Sciatic nerve (tissue), 2 donors: ENCODE data around the gene SYCE1L. TPM values are rescaled to one million over a fixed set of nuclear protein-coding genes. Genes with fewer than 3 reads are reported as not detected.
A peak's percentile ranks its signal among the peaks of the same experiment; 100 is the strongest.
"Not testable (repeated sequence)": the region's sequence is repeated elsewhere in the genome, so short reads cannot be mapped to it uniquely, and the experiment has no call there.

Experiments used
- ATAC-seq: fragments of 200-7000 bp; cut with Tn5 transposase; one replicate; pipeline ENCODE4 v1.9.1; 2020; ENCODE audit warnings: mild to moderate bottlenecking, moderate library complexity
- DNase-seq: peaks from one replicate; pipeline ENCODE4 v3.0.0-alpha.2; 2020; ENCODE audit warnings: low spot score
- intact Hi-C: fragments of 100-400 bp; cut with DNase I; formaldehyde crosslinking; loops from one replicate; pipeline ENCODE4 v1.14.2; 2022
- total RNA-seq: library from RNA; stranded (reverse); fragmentation: NEBNext Ultra II Directional; extraction: Animal tissue kit (Norgen Biotek cat#: 25700); gene quantifications from one replicate; pipeline ENCODE4 v1.2.1, GENCODE V29; 2021
- donor health status: DM: no; HTN: no; CAD: no.
- donor health status: DM: no; HTN: no; CAD: no.

SYCE1L gene
- total RNA-seq, 1 donor from 2014 or later, result 3.9 TPM

- intact Hi-C loops, result no loop called here
- ATAC-seq, result no peak
- DNase-seq, result no peak
These were observed 34.8 kb downstream of the SYCE1L start for GRCh38 chr16:77233799-77234519.

GRCh38 chr16:77234611-77235010, 35.4 kb downstream of the SYCE1L start:
- intact Hi-C loops, result loop anchor here (5.0 kb wide), 1 partner anchor 348 kb away; no protein-coding TSS in a partner anchor
- DNase-seq (no peak), ATAC-seq (no peak)

GRCh38 chr16:77236063-77236511, 36.9 kb downstream of the SYCE1L start:
- peak; percentile 93 for DNase-seq
- intact Hi-C loops, result loop anchor here (5.0 kb wide), 1 partner anchor 346 kb away; no protein-coding TSS in a partner anchor
- ATAC-seq, result peak; percentile 97

- no peak for DNase-seq
- no peak for ATAC-seq
- intact Hi-C loops, result loop anchor here (5.0 kb wide), 1 partner anchor 344 kb away; no protein-coding TSS in a partner anchor
These were observed 39.4 kb downstream of the SYCE1L start for GRCh38 chr16:77238593-77238992.

DNA sequence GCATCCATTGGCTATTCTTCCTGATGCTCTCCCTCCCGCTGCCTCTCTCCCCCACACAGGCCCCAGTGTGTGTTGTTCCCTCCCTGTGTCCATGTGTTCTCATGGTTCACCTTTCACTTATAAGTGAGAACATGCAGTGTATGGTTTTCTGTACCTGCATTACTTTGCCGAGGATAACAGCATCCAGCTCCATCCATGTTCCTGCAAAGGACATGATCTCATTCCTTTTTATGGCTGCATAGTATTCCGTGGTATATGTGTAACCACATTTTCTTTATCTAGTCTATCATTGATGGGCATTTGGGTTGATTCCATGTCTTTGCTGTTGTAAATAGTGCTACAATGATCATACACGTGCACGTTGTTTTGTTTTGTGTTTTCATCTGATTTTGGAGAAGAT, 43.3 kb downstream of the SYCE1L start:
- DNase-seq, ATAC-seq, intact Hi-C loops: not testable (repeated sequence)

- intact Hi-C loops, result no loop called here
- peak; percentile 39 for ATAC-seq
- DNase-seq, result no peak
These were observed 46.9 kb downstream of the SYCE1L start for GRCh38 chr16:77246150-77246549.

GRCh38 chr16:77250400-77250799, 51.2 kb downstream of the SYCE1L start:
- no peak for ATAC-seq
- no peak for DNase-seq
- intact Hi-C loops, result no loop called here

Other genes starting within 250 kb of the SYCE1L start
- 45.4 TPM for gene MON1B, start 8.2 kb upstream of the SYCE1L start, total RNA-seq
- 1.4 TPM for gene ADAMTS18, start 235.6 kb downstream of the SYCE1L start, total RNA-seq